Karpas-422 (cell line): ENCODE measurements around the gene PSMD11. TPM values are rescaled to one million over a fixed set of nuclear protein-coding genes. Genes with fewer than 3 reads are reported as not detected.

Source experiments
- DNase-seq: peaks from one replicate; pipeline ENCODE4 v3.0.0-alpha.2; 2015
- H2AFZ ChIP-seq: fragments of 200-600 bp; sonication (generic); 2 replicates; pipeline ENCODE4 v1.6.1; 2014; ENCODE audit warnings: antibody characterized with exemption, low read length, mixed read lengths
- H3K27ac ChIP-seq: fragments of 200-600 bp; sonication (generic); 2 replicates; pipeline ENCODE4 v1.5.1; 2014; ENCODE audit warnings: mild to moderate bottlenecking, low read length, moderate library complexity
- H3K27me3 ChIP-seq: fragments of 200-600 bp; sonication (generic); 2 replicates; pipeline ENCODE4 v1.6.1; 2014; ENCODE audit warnings: low read length, mixed read lengths
- H3K36me3 ChIP-seq: fragments of 200-600 bp; sonication (generic); 2 replicates; pipeline ENCODE4 v1.6.1; 2014; ENCODE audit warnings: low read length, mixed read lengths; ENCODE audit not compliant: insufficient read depth
- H3K4me1 ChIP-seq: fragments of 200-600 bp; sonication (generic); 2 replicates; pipeline ENCODE4 v1.6.1; 2014; ENCODE audit warnings: mild to moderate bottlenecking, low read length, mixed read lengths
- H3K4me2 ChIP-seq: fragments of 200-600 bp; sonication (generic); 2 replicates; pipeline ENCODE4 v1.6.1; 2014; ENCODE audit warnings: low read length, low read depth, mild to moderate bottlenecking; ENCODE audit not compliant: poor library complexity, severe bottlenecking
- H3K4me3 ChIP-seq: fragments of 200-600 bp; sonication (generic); 2 replicates; pipeline ENCODE4 v1.5.1; 2014; ENCODE audit warnings: mild to moderate bottlenecking, antibody characterized with exemption, low read length, mixed read lengths
- H3K79me2 ChIP-seq: fragments of 200-600 bp; sonication (generic); 2 replicates; pipeline ENCODE4 v1.6.1; 2014; ENCODE audit warnings: mild to moderate bottlenecking, low read length, mixed read lengths
- H3K9ac ChIP-seq: fragments of 200-600 bp; sonication (generic); 2 replicates; pipeline ENCODE4 v1.6.0; 2014; ENCODE audit warnings: low read length
- H3K9me2 ChIP-seq: fragments of 200-600 bp; sonication (generic), shearing (Covaris generic); replicated peaks from 2 replicates; pipeline ENCODE4 v1.6.0; 2014; ENCODE audit warnings: mild to moderate bottlenecking, low read length, moderate library complexity; ENCODE audit not compliant: insufficient read depth
- H3K9me3 ChIP-seq: fragments of 300-700, 200-600 bp; sonication (generic); 2 replicates; pipeline ENCODE4 v1.6.1; 2014; ENCODE audit warnings: low read length, mixed read lengths
- H4K20me1 ChIP-seq: fragments of 200-600 bp; sonication (generic); 2 replicates; pipeline ENCODE4 v1.6.1; 2014; ENCODE audit warnings: mild to moderate bottlenecking, antibody characterized with exemption, low read length, low read depth; ENCODE audit not compliant: insufficient read depth
- total RNA-seq: library from RNA; depleted of rRNA; stranded (reverse); fragments of >200 nt; shearing (Covaris generic); gene quantifications from 2 replicates; pipeline ENCODE4 v1.2.3, GENCODE V29; 2014; ENCODE audit warnings: low replicate concordance

The PSMD11 gene
- total RNA-seq, 1 experiment from 2014 or later, result 79.6 TPM

DNA sequence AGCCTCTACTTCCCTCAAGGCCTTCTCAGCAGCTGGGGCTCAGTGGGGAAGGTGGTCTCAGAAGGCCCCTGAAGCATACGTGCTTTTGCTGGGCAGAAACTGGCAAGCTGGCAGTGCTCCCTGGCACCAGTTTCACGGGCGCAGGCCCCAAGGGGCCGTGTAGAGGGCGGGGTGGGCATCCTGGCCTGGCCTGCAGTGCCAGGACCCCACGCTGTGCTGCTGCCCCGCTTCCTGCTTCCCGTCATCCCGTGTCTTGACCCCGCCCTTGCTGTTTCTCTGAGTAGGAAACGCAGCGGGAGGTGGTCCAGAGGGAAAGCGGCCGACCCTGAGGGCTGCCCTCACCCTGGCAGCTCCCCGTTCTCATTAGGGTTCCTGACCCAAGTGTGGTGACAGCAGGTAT lies 49.3 kb downstream of the PSMD11 start:
- Histone ChIP-seq H3K27me3 (no peaks in the 10 kb centered on the region), H3K4me2 (no peak overlapping the region), H3K9me2 (no peaks in the 10 kb centered on the region), H3K4me3 (no peak overlapping the region), H2AFZ (no peak overlapping the region), H3K79me2 (no peaks in the 10 kb centered on the region), H3K36me3 (no peaks in the 10 kb centered on the region), H3K9ac (no peak overlapping the region), H3K27ac (no peak overlapping the region), H4K20me1 (0 out of 2 replicates have a peak, but pooled peaks cover under 1% of the 10 kb centered on the region), H3K9me3 (no peaks in the 10 kb centered on the region), H3K4me1 (peaks cover 6% of the 10 kb centered on the region)
- DNase-seq, result no peak

DNA sequence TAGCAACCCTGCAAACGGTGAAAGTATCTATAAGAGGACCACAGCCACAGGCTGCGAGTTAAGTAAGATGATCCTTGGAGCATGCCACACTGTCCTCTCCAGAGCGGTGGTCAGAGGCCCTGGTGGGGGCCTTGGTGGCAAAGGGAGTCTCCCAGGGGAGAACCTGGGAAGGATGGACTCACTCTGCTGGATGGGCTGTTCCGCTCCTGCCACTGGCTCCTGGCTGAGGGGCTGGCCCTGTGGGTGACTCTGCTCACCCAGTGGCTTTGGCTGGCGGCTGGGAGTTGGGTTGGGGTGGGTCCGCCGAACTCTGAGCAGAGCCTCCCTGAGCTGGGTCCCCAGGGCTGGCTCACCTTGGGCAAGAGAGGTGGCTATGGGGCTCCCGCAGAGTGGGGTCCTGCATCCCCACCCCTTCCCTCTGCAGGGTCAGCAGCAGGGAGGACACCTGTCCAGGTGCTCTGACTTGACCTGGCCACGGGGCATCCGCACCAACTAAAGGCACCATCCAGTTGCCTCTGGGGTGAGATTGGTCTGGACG lies 49.7 kb downstream of the PSMD11 start:
- Histone ChIP-seq H3K9me2 (no peaks in the 10 kb centered on the region), H3K4me2 (no peak overlapping the region), H3K79me2 (no peaks in the 10 kb centered on the region), H3K9ac (no peak overlapping the region), H3K36me3 (no peaks in the 10 kb centered on the region), H3K4me3 (no peak overlapping the region), H3K9me3 (no peaks in the 10 kb centered on the region), H3K4me1 (peaks cover 6% of the 10 kb centered on the region), H4K20me1 (no peaks in the 10 kb centered on the region), H2AFZ (no peak overlapping the region), H3K27me3 (no peaks in the 10 kb centered on the region), H3K27ac (no peak overlapping the region)
- no peak for DNase-seq

GRCh38 chr17:32494621-32495358 lies 50.5 kb downstream of the PSMD11 start:
- H3K4me3 ChIP-seq, result no peak overlapping the region
- H4K20me1 ChIP-seq, result no peaks in the 10 kb centered on the region
- no peaks in the 10 kb centered on the region for H3K9me3 ChIP-seq
- peaks cover 6% of the 10 kb centered on the region for H3K4me1 ChIP-seq
- no peak overlapping the region for H3K9ac ChIP-seq
- no peak overlapping the region for H2AFZ ChIP-seq
- no peak overlapping the region for H3K4me2 ChIP-seq
- no peaks in the 10 kb centered on the region for H3K27me3 ChIP-seq
- H3K36me3 ChIP-seq, result no peaks in the 10 kb centered on the region
- H3K27ac ChIP-seq, result no peak overlapping the region
- no peaks in the 10 kb centered on the region for H3K9me2 ChIP-seq
- no peak for DNase-seq
- no peaks in the 10 kb centered on the region for H3K79me2 ChIP-seq

DNA sequence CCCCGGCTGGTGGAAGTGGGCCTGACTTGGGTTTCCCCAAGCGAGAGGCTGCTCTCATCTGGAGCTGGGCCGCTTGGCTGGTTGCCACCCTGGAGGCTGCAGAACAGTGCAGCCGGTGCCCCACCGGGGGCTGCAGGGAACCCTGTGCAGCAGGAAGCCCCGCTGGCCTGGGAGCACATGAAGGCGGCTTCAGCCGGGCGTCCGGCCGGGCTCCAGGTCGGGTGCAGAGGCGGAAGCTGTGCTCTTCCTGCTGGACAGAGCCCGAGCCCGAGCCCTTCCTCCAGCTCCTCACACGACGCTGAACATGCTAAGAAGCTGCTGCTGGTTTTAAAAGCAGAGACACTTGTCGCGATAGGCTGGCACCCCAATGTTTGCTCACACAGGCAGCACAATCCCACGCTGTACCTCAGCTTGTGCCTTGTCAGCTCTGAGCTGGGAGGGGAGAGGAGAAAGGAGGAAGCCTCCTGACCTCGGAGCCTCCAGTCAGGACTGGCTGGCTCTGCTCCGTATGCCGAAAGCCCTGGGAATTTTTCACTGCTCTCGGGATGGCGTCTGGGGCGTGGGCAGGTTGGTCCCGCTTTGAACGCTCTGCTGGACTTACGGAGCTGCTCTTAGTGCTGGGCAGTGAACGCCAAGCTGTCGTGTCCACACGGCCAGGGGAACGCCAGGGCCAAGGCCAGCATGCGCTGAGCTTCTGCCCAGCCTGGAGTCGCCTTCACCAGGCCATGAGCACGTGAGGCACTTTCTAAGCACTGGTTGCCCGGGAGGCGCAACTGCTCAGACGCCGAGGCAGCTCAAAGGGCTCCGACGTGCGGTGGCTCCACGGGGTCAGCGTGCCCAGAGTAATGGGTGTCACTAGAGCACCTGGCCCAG lies 51.3 kb downstream of the PSMD11 start:
- Histone ChIP-seq H3K4me1 (peaks cover 6% of the 10 kb centered on the region), H3K27me3 (no peaks in the 10 kb centered on the region), H3K4me2 (no peak overlapping the region), H3K27ac (no peak overlapping the region), H3K79me2 (no peaks in the 10 kb centered on the region), H3K36me3 (no peaks in the 10 kb centered on the region), H4K20me1 (no peaks in the 10 kb centered on the region), H3K9me2 (no peaks in the 10 kb centered on the region), H2AFZ (no peak overlapping the region), H3K9ac (no peak overlapping the region), H3K4me3 (no peak overlapping the region), H3K9me3 (no peaks in the 10 kb centered on the region)
- no peak for DNase-seq

GRCh38 chr17:32496395-32497073 lies 52.2 kb downstream of the PSMD11 start:
- H2AFZ ChIP-seq, result no peak overlapping the region
- H3K9me3 ChIP-seq, result no peaks in the 10 kb centered on the region
- H3K27me3 ChIP-seq, result no peaks in the 10 kb centered on the region
- H3K4me1 ChIP-seq, result peaks cover 6% of the 10 kb centered on the region
- no peaks in the 10 kb centered on the region for H3K9me2 ChIP-seq
- no peak overlapping the region for H3K4me2 ChIP-seq
- no peak for DNase-seq
- H3K27ac ChIP-seq, result no peak overlapping the region
- H4K20me1 ChIP-seq, result no peaks in the 10 kb centered on the region
- no peak overlapping the region for H3K9ac ChIP-seq
- no peaks in the 10 kb centered on the region for H3K36me3 ChIP-seq
- H3K79me2 ChIP-seq, result no peaks in the 10 kb centered on the region
- no peak overlapping the region for H3K4me3 ChIP-seq

GRCh38 chr17:32497431-32498205 lies 53.3 kb downstream of the PSMD11 start:
- Histone ChIP-seq H3K27me3 (no peaks in the 10 kb centered on the region), H3K4me3 (no peak overlapping the region), H3K4me1 (peaks cover 5% of the 10 kb centered on the region), H3K9ac (no peak overlapping the region), H4K20me1 (no peaks in the 10 kb centered on the region), H3K36me3 (no peaks in the 10 kb centered on the region), H2AFZ (no peak overlapping the region), H3K27ac (no peak overlapping the region), H3K4me2 (no peak overlapping the region), H3K79me2 (no peaks in the 10 kb centered on the region), H3K9me2 (no peaks in the 10 kb centered on the region), H3K9me3 (no peaks in the 10 kb centered on the region)
- DNase-seq, result no peak

- H3K9ac ChIP-seq, result no peak overlapping the region
- no peak overlapping the region for H2AFZ ChIP-seq
- no peaks in the 10 kb centered on the region for H3K9me3 ChIP-seq
- H3K79me2 ChIP-seq, result no peaks in the 10 kb centered on the region
- H3K4me2 ChIP-seq, result no peak overlapping the region
- no peaks in the 10 kb centered on the region for H3K4me1 ChIP-seq
- H3K36me3 ChIP-seq, result no peaks in the 10 kb centered on the region
- H4K20me1 ChIP-seq, result no peaks in the 10 kb centered on the region
- no peaks in the 10 kb centered on the region for H3K27me3 ChIP-seq
- no peaks in the 10 kb centered on the region for H3K9me2 ChIP-seq
- H3K4me3 ChIP-seq, result no peak overlapping the region
- H3K27ac ChIP-seq, result no peak overlapping the region
- DNase-seq, result no peak
Observed at GRCh38 chr17:32498391-32498790, 54.1 kb downstream of the PSMD11 start.
